SH-SY5Y (cell line): ENCODE data around the gene GPC5.

Experiments used
- GATA2 ChIP-seq: IDR thresholded peaks from 2 replicates; pipeline ENCODE4 v1.6.1; 2011; ENCODE audit warnings: mild to moderate bottlenecking, low read depth, low read length
- GATA3 ChIP-seq: IDR thresholded peaks from 2 replicates; pipeline ENCODE4 v1.6.1; 2011; ENCODE audit warnings: low read depth, mild to moderate bottlenecking, low read length, moderate library complexity

DNA sequence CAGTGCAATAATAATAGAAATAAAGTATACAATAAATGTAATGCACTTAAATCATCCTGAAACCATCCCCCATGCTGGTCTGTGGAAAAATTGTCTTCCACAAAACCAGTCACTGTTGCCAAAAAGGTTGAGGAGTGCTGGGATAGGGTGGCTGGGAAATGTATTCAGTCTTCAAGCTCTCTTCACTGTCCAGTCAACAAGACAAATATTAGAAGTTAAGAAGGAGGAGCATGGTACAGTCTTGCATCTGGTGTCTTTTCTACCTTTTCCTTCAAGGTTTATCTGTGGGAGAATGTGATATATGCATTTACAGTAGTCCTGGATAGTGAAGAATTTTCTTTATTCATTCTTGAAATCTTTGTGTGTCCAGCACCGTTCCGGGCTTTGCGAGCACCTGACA is 203.4 kb downstream of the GPC5 start:
- TF ChIP-seq GATA2 = no peak
- no peak for TF ChIP-seq GATA3
